HG03575 (cell line): ENCODE data around the gene PGLYRP4.

Experiments
- ATAC-seq: cut with Tn5 transposase; IDR thresholded peaks from one replicate; pipeline ENCODE4 v1.9.1; 2021; ENCODE audit not compliant: unreplicated experiment, insufficient number of reproducible peaks, low FRiP score; ENCODE audit errors: extremely low read depth

Gene PGLYRP4

DNA sequence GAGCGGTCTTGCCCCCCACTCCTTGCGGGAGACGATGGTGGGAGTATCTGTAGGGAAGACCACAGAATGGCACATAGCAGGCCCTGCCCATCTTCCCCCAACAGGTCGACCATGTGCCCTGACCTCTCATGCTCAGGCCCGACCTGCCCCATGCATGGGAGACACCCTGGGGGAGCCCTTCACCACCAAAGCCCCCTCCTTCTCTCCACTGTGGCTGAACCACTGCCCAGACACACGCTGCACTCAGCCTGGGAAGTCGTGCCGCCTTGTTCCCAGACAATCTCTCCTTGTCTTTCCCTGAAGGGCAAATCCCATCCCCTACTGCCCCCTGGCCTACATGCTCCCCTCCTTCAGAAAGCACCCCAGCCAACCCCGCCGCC lies 41.4 kb downstream of the PGLYRP4 start:
- ATAC-seq = no peak

- no peak for ATAC-seq
Observed at GRCh38 chr1:153306303-153307220, 42.1 kb downstream of the PGLYRP4 start.

DNA sequence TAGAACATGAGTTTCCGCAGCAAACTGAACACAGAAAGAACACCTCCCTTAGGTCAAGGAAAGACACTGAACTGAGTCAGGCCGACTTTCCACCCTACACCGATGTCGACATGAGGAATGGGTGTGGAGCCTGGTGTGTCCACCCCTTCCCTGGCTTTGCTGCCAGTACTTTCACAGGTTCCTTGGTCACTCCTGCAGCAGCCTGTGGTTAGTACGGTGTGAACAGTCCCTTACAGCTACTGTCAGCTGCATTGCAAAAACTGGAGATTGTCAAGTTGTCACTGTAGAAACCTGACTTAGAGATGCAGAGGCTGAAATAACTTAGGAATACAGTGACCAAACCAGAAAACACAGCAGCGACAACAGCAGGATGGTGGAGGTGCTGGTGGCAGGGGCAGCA lies 43.0 kb downstream of the PGLYRP4 start:
- ATAC-seq = no peak

GRCh38 chr1:153302308-153302707 lies 46.3 kb downstream of the PGLYRP4 start:
- no peak for ATAC-seq

DNA sequence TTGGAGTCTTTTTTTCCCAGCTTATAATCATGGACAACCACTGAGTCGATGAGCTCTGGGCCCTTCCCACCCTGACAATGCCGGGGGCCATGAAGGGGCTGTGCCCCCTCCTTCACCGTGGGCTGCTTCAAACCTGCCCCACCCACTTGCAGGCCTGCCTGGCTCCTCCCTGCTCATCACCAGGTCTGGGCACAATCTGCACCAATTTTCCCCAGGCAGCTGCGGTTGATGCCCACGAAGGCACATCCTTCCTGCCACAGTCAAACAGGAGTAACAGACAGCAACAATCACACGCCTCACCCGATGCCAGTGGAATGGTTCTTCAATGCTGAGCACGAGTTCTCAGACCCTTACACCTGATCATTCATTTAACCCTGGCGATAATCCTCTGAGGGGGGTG lies 54.8 kb downstream of the PGLYRP4 start:
- no peak for ATAC-seq

DNA sequence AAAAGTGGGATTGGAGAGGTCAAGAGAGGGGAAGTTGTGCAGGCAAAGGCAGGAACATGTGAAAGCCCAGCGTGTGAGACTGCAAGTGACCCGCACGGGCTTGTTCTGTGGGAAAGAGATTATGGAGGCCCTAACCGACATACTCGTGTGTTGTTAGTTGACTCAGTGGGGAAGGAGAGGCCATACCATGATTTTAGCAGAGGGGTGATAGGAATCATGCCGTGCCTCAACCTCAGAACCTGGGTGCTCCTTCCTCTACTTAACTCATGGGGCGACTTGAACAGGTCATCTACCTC lies 55.2 kb downstream of the PGLYRP4 start:
- no peak for ATAC-seq

DNA sequence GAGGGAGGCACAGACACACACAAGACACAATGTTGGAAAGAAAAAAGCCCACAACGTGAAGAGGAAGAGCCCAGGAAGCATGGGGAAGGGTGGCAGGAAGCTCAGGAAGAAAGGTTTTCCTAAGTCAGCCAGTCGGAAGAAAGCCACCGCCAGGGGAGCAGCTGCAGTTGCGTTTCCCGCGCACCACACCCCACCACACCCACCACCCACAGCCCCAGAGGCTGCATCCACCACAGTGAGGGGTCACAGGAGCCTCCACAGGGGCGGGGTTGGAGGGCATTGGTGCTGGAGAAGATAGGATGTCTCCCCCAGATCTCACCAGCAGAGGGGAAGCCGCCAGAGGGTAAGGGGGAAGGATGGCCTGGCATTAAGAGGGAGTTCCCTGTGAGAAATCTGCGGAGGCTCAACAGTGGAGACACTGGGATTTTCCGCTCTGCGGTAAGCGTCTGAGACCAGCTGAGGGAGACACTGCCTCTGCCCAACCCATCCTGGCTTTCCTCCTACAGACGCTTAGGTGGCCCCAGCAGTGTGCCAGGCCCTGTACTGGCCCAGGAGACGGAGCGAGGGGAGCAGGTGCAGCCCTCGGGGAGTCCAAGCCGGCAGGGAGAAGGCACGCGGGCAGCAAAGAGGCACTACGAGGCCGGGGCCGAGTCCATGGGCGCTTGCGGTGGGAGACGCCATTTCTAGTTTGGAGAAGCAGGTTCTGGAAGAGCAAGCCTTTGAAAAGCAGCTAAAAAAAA lies 55.7 kb downstream of the PGLYRP4 start:
- no peak for ATAC-seq

DNA sequence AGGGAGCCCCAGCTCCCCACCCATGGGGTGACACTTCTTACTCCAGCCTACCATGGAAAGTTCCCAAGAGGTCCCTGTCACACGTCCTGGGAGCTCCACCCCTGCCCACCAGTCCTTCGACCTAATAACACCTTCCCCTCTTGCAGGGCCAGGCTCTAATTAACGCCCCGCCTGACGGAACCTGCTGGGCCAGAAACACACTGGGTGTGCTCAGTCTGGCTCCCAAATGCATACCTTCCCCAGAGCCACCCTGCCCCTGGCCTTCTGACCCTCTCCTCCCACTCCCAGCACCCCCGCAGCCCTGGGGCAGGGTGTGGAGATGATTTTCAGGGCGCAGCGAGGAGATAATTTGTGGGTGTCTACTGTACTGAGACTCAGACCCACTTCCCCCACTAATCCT lies 56.5 kb downstream of the PGLYRP4 start:
- ATAC-seq = no peak

- ATAC-seq = no peak
Observed at GRCh38 chr1:153291514-153291913, 57.1 kb downstream of the PGLYRP4 start.

DNA sequence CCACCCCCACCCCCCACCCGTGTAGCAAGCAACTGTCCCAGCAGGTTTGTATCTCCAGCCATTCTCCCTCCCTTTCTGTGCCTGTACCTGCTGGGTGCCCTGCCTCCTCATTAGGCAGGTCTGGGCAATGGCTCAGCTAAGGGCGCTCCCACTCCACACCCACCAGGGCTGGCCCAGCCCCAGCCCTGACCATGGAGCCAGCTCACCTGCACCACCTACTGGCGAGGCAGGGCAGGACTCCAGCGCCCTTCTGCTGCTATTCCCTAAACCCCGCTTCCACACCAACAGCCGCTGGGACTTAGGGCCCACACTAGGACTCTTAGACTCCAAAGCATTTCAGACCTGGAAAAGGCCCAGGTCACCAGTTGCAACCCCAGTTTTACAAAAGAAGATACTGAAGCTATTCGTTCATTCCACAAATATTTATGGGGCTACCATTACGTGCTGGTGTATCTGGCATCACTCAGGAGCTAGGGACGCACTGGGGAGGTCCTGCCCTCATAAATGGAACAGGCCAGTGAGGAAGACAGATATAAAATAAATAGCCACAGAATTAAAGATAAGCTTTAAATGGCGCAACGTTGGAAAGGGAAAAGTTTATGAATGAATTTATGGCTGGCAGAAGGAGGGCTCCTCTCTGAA lies 59.9 kb downstream of the PGLYRP4 start:
- ATAC-seq = no peak
